Measurements from ENCODE around the gene GALNT15.

The GALNT15 gene

GRCh38 chr3:16214366-16214765 lies 39.9 kb downstream of the GALNT15 start:
- TF ChIP-seq EZH2 (IDR thresholded peaks at IDR 0.05; ENCODE audit: borderline replicate concordance, low read depth, low read length, severe bottlenecking) (no peak), CTCF (IDR thresholded peaks at IDR 0.05; ENCODE audit: borderline replicate concordance, extremely low read depth, low read length, poor library complexity, severe bottlenecking) (no peak)
- no peak overlapping the region for H3K9ac ChIP-seq (ENCODE audit: low read depth, low read length)
- DNase-seq (no peak), ATAC-seq (ENCODE audit: insufficient read depth, low read depth) (no peak)
- H3K4me1 ChIP-seq (ENCODE audit: insufficient read depth, low read length), result no peaks in the 10 kb centered on the region
- H3K27ac ChIP-seq (ENCODE audit: low read length), result no peak overlapping the region
- H3K36me3 ChIP-seq (ENCODE audit: insufficient read depth, low read length), result no peaks in the 10 kb centered on the region
- no peak overlapping the region for H2AFZ ChIP-seq (ENCODE audit: low read depth, low read length)
- H3K79me2 ChIP-seq (ENCODE audit: insufficient read depth, low read length), result no peaks in the 10 kb centered on the region
- peaks cover 3% of the 10 kb centered on the region for H3K27me3 ChIP-seq (ENCODE audit: insufficient read depth, low read length, poor library complexity)
- no peaks in the 10 kb centered on the region for H3K9me3 ChIP-seq (ENCODE audit: insufficient read depth, low read length, severe bottlenecking)
- H3K4me3 ChIP-seq (ENCODE audit: low read depth in 1 of 2, low read length in 2 of 2), result no peak overlapping the region
- no peaks in the 10 kb centered on the region for H4K20me1 ChIP-seq (ENCODE audit: insufficient read depth, low read length)
- H3K4me2 ChIP-seq (ENCODE audit: insufficient read depth, low read length), result no peak overlapping the region

- no peaks in the 10 kb centered on the region for H3K4me1 ChIP-seq (ENCODE audit: insufficient read depth, low read length)
- H2AFZ ChIP-seq (ENCODE audit: low read depth, low read length), result no peak overlapping the region
- TF ChIP-seq EZH2 (IDR thresholded peaks at IDR 0.05; ENCODE audit: borderline replicate concordance, low read depth, low read length, severe bottlenecking) (no peak), CTCF (IDR thresholded peaks at IDR 0.05; ENCODE audit: borderline replicate concordance, extremely low read depth, low read length, poor library complexity, severe bottlenecking) (no peak)
- H4K20me1 ChIP-seq (ENCODE audit: insufficient read depth, low read length), result no peaks in the 10 kb centered on the region
- no peaks in the 10 kb centered on the region for H3K9me3 ChIP-seq (ENCODE audit: insufficient read depth, low read length, severe bottlenecking)
- H3K36me3 ChIP-seq (ENCODE audit: insufficient read depth, low read length), result no peaks in the 10 kb centered on the region
- no peak for DNase-seq
- no peak overlapping the region for H3K9ac ChIP-seq (ENCODE audit: low read depth, low read length)
- H3K27ac ChIP-seq (ENCODE audit: low read length), result no peak overlapping the region
- no peak overlapping the region for H3K4me3 ChIP-seq (ENCODE audit: low read depth in 1 of 2, low read length in 2 of 2)
- H3K4me2 ChIP-seq (ENCODE audit: insufficient read depth, low read length), result no peak overlapping the region
- peaks cover 3% of the 10 kb centered on the region for H3K27me3 ChIP-seq (ENCODE audit: insufficient read depth, low read length, poor library complexity)
- no peak for ATAC-seq (ENCODE audit: insufficient read depth, low read depth)
- no peaks in the 10 kb centered on the region for H3K79me2 ChIP-seq (ENCODE audit: insufficient read depth, low read length)
Observed at GRCh38 chr3:16216373-16216935, 42.0 kb downstream of the GALNT15 start.

GRCh38 chr3:16219777-16220176 lies 45.3 kb downstream of the GALNT15 start:
- H3K27ac ChIP-seq (ENCODE audit: low read length), result no peak overlapping the region
- H4K20me1 ChIP-seq (ENCODE audit: insufficient read depth, low read length), result no peaks in the 10 kb centered on the region
- H3K4me3 ChIP-seq (ENCODE audit: low read depth in 1 of 2, low read length in 2 of 2), result no peak overlapping the region
- H3K79me2 ChIP-seq (ENCODE audit: insufficient read depth, low read length), result no peaks in the 10 kb centered on the region
- H3K27me3 ChIP-seq (ENCODE audit: insufficient read depth, low read length, poor library complexity), result peaks cover 3% of the 10 kb centered on the region
- no peak overlapping the region for H3K9ac ChIP-seq (ENCODE audit: low read depth, low read length)
- TF ChIP-seq CTCF (IDR thresholded peaks at IDR 0.05; ENCODE audit: borderline replicate concordance, extremely low read depth, low read length, poor library complexity, severe bottlenecking), result no peak
- no peak for TF ChIP-seq EZH2 (IDR thresholded peaks at IDR 0.05; ENCODE audit: borderline replicate concordance, low read depth, low read length, severe bottlenecking)
- no peaks in the 10 kb centered on the region for H3K4me1 ChIP-seq (ENCODE audit: insufficient read depth, low read length)
- no peaks in the 10 kb centered on the region for H3K36me3 ChIP-seq (ENCODE audit: insufficient read depth, low read length)
- no peaks in the 10 kb centered on the region for H3K9me3 ChIP-seq (ENCODE audit: insufficient read depth, low read length, severe bottlenecking)
- H3K4me2 ChIP-seq (ENCODE audit: insufficient read depth, low read length), result no peak overlapping the region
- no peak for DNase-seq
- no peak overlapping the region for H2AFZ ChIP-seq (ENCODE audit: low read depth, low read length)
- ATAC-seq (ENCODE audit: insufficient read depth, low read depth), result no peak

- Histone ChIP-seq H4K20me1 (ENCODE audit: insufficient read depth, low read length) (no peaks in the 10 kb centered on the region), H3K9ac (ENCODE audit: low read depth, low read length) (no peak overlapping the region), H3K9me3 (ENCODE audit: insufficient read depth, low read length, severe bottlenecking) (no peaks in the 10 kb centered on the region), H3K36me3 (ENCODE audit: insufficient read depth, low read length) (no peaks in the 10 kb centered on the region), H3K4me1 (ENCODE audit: insufficient read depth, low read length) (no peaks in the 10 kb centered on the region), H3K27me3 (ENCODE audit: insufficient read depth, low read length, poor library complexity) (peaks cover 3% of the 10 kb centered on the region), H3K79me2 (ENCODE audit: insufficient read depth, low read length) (no peaks in the 10 kb centered on the region), H3K27ac (ENCODE audit: low read length) (no peak overlapping the region), H2AFZ (ENCODE audit: low read depth, low read length) (no peak overlapping the region), H3K4me3 (ENCODE audit: low read depth in 1 of 2, low read length in 2 of 2) (no peak overlapping the region), H3K4me2 (ENCODE audit: insufficient read depth, low read length) (no peak overlapping the region)
- ATAC-seq (ENCODE audit: insufficient read depth, low read depth) (no peak), DNase-seq (no peak)
- no peak for TF ChIP-seq CTCF (IDR thresholded peaks at IDR 0.05; ENCODE audit: borderline replicate concordance, extremely low read depth, low read length, poor library complexity, severe bottlenecking)
- no peak for TF ChIP-seq EZH2 (IDR thresholded peaks at IDR 0.05; ENCODE audit: borderline replicate concordance, low read depth, low read length, severe bottlenecking)
Observed at GRCh38 chr3:16221990-16222389, 47.5 kb downstream of the GALNT15 start.
